Prostate gland (tissue), 2 donors: ENCODE data around the gene ZFAND2A.

Experiments used
- CTCF ChIP-seq, 4 experiments: fragments of 200-600 bp in 2 of 4; fragments of 450-650 bp in 2 of 4; sonication (generic) in 2 of 4; IDR thresholded peaks; 1 replicate in 3 of 4; 2 replicates in 1 of 4; pipeline ENCODE4 v1.5.1; 2016 to 2019; ENCODE audit warnings: antibody characterized with exemption in 4 of 4, mild to moderate bottlenecking in 2 of 4, moderate library complexity in 2 of 4
- POLR2A ChIP-seq: fragments of 450-650 bp; IDR thresholded peaks from one replicate; pipeline ENCODE4 v1.6.1; 2016; ENCODE audit warnings: antibody characterized with exemption, mild to moderate bottlenecking

GRCh38 chr7:1137517-1138167 is 22.4 kb downstream of the ZFAND2A start:
- TF ChIP-seq CTCF (IDR thresholded peaks at IDR 0.05) (no peak), POLR2A (no peak)
